Fibroblast of lung (primary cell): Measurements from ENCODE around the gene JUP. TPM values are rescaled to one million over a fixed set of nuclear protein-coding genes. Genes with fewer than 3 reads are reported as not detected.

ENCODE experiments used
- DNase-seq, 2 donors: peaks; one replicate each; pipeline versions ENCODE4 v3.0.0 to v3.0.0-alpha.2; 2010; ENCODE audit warnings: low read depth in 2 of 2
- H2AFZ ChIP-seq: 2 replicates; pipeline ENCODE4 v1.5.1; 2012; ENCODE audit warnings: low read length, control low read depth, inconsistent platforms
- H3K27ac ChIP-seq: 2 replicates; pipeline ENCODE4 v1.5.1; 2011; ENCODE audit warnings: low read length, control low read depth; ENCODE audit not compliant: insufficient read depth
- H3K27me3 ChIP-seq: 2 replicates; pipeline ENCODE4 v1.5.1; 2011; ENCODE audit warnings: mild to moderate bottlenecking, low read length; ENCODE audit not compliant: control insufficient read depth, insufficient read depth
- H3K36me3 ChIP-seq: 2 replicates; pipeline ENCODE4 v1.5.1; 2011; ENCODE audit warnings: low read length; ENCODE audit not compliant: control insufficient read depth, insufficient read depth
- H3K4me1 ChIP-seq: 2 replicates; pipeline ENCODE4 v1.5.1; 2011; ENCODE audit warnings: low read length; ENCODE audit not compliant: control insufficient read depth, insufficient read depth; ENCODE audit errors: extremely low read depth
- H3K4me2 ChIP-seq: 2 replicates; pipeline ENCODE4 v1.5.1; 2011; ENCODE audit warnings: low read length, control low read depth; ENCODE audit not compliant: insufficient read depth; ENCODE audit errors: extremely low read depth
- H3K4me3 ChIP-seq, 4 experiments: fragments of 200-600 bp in 1 of 4; sonication (generic) in 1 of 4; replicated peaks in 1 of 4; 2 replicates each; pipeline ENCODE4 v1.5.1; 2011 to 2016; ENCODE audit warnings: low read length in 4 of 4, low read depth in 3 of 4, mild to moderate bottlenecking in 3 of 4, control low read depth in 2 of 4, inconsistent platforms in 1 of 4, mixed read lengths in 1 of 4; ENCODE audit not compliant: insufficient read depth in 1 of 4; ENCODE audit errors: control extremely low read depth in 1 of 4
- H3K79me2 ChIP-seq: 2 replicates; pipeline ENCODE4 v1.5.1; 2012; ENCODE audit warnings: mild to moderate bottlenecking, low read length, inconsistent platforms; ENCODE audit not compliant: control insufficient read depth, insufficient read depth
- H3K9ac ChIP-seq: 2 replicates; pipeline ENCODE4 v1.5.1; 2011; ENCODE audit warnings: mild to moderate bottlenecking, low read length, control low read depth; ENCODE audit not compliant: insufficient read depth
- H3K9me3 ChIP-seq: 2 replicates; pipeline ENCODE4 v1.5.1; 2012; ENCODE audit warnings: low read depth, low read length; ENCODE audit not compliant: control insufficient read depth, insufficient read depth
- H4K20me1 ChIP-seq: 2 replicates; pipeline ENCODE4 v1.5.1; 2011; ENCODE audit warnings: low read length; ENCODE audit not compliant: control insufficient read depth, insufficient read depth; ENCODE audit errors: extremely low read depth
- EZH2 ChIP-seq: IDR thresholded peaks from 2 replicates; pipeline ENCODE4 v1.5.1; 2012; ENCODE audit warnings: low read length, control low read depth, mild to moderate bottlenecking; ENCODE audit errors: missing control alignments
- polyA plus RNA-seq, 2 donors: library from polyadenylated mRNA; depleted of rRNA in 1 of 2; stranded (reverse) in 1 of 2; unstranded in 1 of 2; fragments of >200 nt; gene quantifications; 2 replicates each; pipeline ENCODE4 v1.2.1, GENCODE V29; 2011 to 2012; ENCODE audit warnings: missing spikeins in 1 of 2
- total RNA-seq: library from RNA; depleted of rRNA; stranded (reverse); fragments of >200 nt; gene quantifications from 2 replicates; pipeline ENCODE4 v1.2.1, GENCODE V29; 2014
- TF ChIP-seq, protein P1 (sequence below), 2 donors: IDR thresholded peaks in 1 of 2; conservative IDR thresholded peaks in 1 of 2; 1 replicate in 1 of 2; 2 replicates in 1 of 2; pipeline ENCODE4 v1.5.1; 2011 to 2012; ENCODE audit warnings: low read length in 2 of 2, control low read depth in 1 of 2, inconsistent platforms in 1 of 2, low read depth in 1 of 2, mild to moderate bottlenecking in 1 of 2

The JUP gene
- total and polyA plus RNA-seq, 2 donors (not counting 1 experiment from before 2014, with no cell fraction given): 3.2 to 13.2 TPM

DNA sequence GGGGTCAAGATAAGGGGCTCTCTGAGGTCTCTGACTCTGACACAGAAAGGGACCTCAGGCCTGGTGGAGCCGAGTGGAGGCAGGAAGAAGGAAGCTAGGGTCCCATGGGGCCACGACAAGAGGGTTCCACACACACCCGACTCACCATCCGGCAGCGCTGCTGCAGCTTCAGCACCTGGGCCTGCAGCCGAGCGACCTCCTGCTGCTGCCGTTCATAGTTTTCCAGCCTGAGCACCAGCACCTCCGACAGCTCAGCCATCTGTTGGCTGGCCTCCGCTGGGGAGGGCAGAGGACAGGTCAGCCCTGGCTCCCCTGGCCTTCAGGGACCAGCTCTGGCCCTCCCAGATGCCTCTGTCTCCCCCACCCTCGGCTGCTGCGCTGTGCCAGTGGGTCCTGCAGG, 58.5 kb downstream of the JUP start:
- no peak overlapping the region for H2AFZ ChIP-seq
- no peak overlapping the region for H3K4me3 ChIP-seq
- H3K27ac ChIP-seq: no peak overlapping the region
- H4K20me1 ChIP-seq: no peaks in the 10 kb centered on the region
- TF ChIP-seq EZH2: no peak
- TF ChIP-seq, protein P1, sequence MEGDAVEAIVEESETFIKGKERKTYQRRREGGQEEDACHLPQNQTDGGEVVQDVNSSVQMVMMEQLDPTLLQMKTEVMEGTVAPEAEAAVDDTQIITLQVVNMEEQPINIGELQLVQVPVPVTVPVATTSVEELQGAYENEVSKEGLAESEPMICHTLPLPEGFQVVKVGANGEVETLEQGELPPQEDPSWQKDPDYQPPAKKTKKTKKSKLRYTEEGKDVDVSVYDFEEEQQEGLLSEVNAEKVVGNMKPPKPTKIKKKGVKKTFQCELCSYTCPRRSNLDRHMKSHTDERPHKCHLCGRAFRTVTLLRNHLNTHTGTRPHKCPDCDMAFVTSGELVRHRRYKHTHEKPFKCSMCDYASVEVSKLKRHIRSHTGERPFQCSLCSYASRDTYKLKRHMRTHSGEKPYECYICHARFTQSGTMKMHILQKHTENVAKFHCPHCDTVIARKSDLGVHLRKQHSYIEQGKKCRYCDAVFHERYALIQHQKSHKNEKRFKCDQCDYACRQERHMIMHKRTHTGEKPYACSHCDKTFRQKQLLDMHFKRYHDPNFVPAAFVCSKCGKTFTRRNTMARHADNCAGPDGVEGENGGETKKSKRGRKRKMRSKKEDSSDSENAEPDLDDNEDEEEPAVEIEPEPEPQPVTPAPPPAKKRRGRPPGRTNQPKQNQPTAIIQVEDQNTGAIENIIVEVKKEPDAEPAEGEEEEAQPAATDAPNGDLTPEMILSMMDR (conservative IDR thresholded peaks at IDR 0.05 in 1 of 2, IDR thresholded peaks at IDR 0.05 in 1 of 2; ENCODE audit: low read depth in 1 of 2, low read length in 2 of 2): no peak
- no peak for DNase-seq
- peaks cover 23% of the 10 kb centered on the region for H3K27me3 ChIP-seq
- H3K4me1 ChIP-seq: no peaks in the 10 kb centered on the region
- no peaks in the 10 kb centered on the region for H3K9me3 ChIP-seq
- H3K79me2 ChIP-seq: no peaks in the 10 kb centered on the region
- H3K4me2 ChIP-seq: no peak overlapping the region
- H3K9ac ChIP-seq: no peak overlapping the region
- no peaks in the 10 kb centered on the region for H3K36me3 ChIP-seq

GRCh38 chr17:41725134-41725533, 61.4 kb downstream of the JUP start:
- H3K9me3 ChIP-seq: no peaks in the 10 kb centered on the region
- H4K20me1 ChIP-seq: no peaks in the 10 kb centered on the region
- H3K4me1 ChIP-seq: no peaks in the 10 kb centered on the region
- H3K36me3 ChIP-seq: no peaks in the 10 kb centered on the region
- no peaks in the 10 kb centered on the region for H3K79me2 ChIP-seq
- no peak for DNase-seq
- H3K27me3 ChIP-seq: no peaks in the 10 kb centered on the region
- no peak overlapping the region for H2AFZ ChIP-seq
- H3K4me3 ChIP-seq: no peak overlapping the region
- H3K27ac ChIP-seq: no peak overlapping the region
- no peak overlapping the region for H3K4me2 ChIP-seq
- TF ChIP-seq, protein P1 (conservative IDR thresholded peaks at IDR 0.05 in 1 of 2, IDR thresholded peaks at IDR 0.05 in 1 of 2; ENCODE audit: low read depth in 1 of 2, low read length in 2 of 2): no peak
- no peak for TF ChIP-seq EZH2
- no peak overlapping the region for H3K9ac ChIP-seq

GRCh38 chr17:41724476-41725050, 61.9 kb downstream of the JUP start:
- no peak for TF ChIP-seq EZH2
- TF ChIP-seq, protein P1 (conservative IDR thresholded peaks at IDR 0.05 in 1 of 2, IDR thresholded peaks at IDR 0.05 in 1 of 2; ENCODE audit: low read depth in 1 of 2, low read length in 2 of 2): no peak
- DNase-seq: no peak
- no peaks in the 10 kb centered on the region for H3K79me2 ChIP-seq
- no peaks in the 10 kb centered on the region for H3K4me1 ChIP-seq
- no peaks in the 10 kb centered on the region for H4K20me1 ChIP-seq
- H3K36me3 ChIP-seq: no peaks in the 10 kb centered on the region
- H3K27ac ChIP-seq: no peak overlapping the region
- no peak overlapping the region for H2AFZ ChIP-seq
- no peak overlapping the region for H3K4me2 ChIP-seq
- no peaks in the 10 kb centered on the region for H3K27me3 ChIP-seq
- no peaks in the 10 kb centered on the region for H3K9me3 ChIP-seq
- H3K9ac ChIP-seq: no peak overlapping the region
- H3K4me3 ChIP-seq: no peak overlapping the region
